Sigmoid colon (tissue), 7 donors: ENCODE measurements around the gene PRIMPOL. TPM values are rescaled to one million over a fixed set of nuclear protein-coding genes. Genes with fewer than 3 reads are reported as not detected.
A peak's percentile ranks its signal among the peaks of the same experiment; 100 is the strongest.

ENCODE experiments used
- DNase-seq: peaks from one replicate; pipeline ENCODE4 v3.0.0-alpha.2; 2019
- H3K27ac ChIP-seq, 4 donors: fragments of 200-600 bp; sonication (generic); one replicate each; pipeline ENCODE4 v1.5.1; 2016 to 2019; ENCODE audit warnings: mild to moderate bottlenecking in 1 of 4
- H3K27me3 ChIP-seq, 3 donors: fragments of 200-600 bp; sonication (generic); one replicate each; pipeline ENCODE4 v1.5.1; 2019; ENCODE audit warnings: mild to moderate bottlenecking in 1 of 3
- H3K36me3 ChIP-seq, 4 donors: fragments of 200-600 bp; sonication (generic); one replicate each; pipeline ENCODE4 v1.5.1; 2016 to 2019
- H3K4me1 ChIP-seq, 4 donors: fragments of 200-600 bp; sonication (generic); one replicate each; pipeline ENCODE4 v1.5.1; 2017 to 2019
- H3K4me3 ChIP-seq, 4 donors: fragments of 200-600 bp; sonication (generic); one replicate each; pipeline ENCODE4 v1.5.1; 2017 to 2019; ENCODE audit warnings: mild to moderate bottlenecking in 2 of 4, moderate library complexity in 1 of 4
- H3K9me3 ChIP-seq, 4 donors: fragments of 200-600 bp in 3 of 4; sonication (generic) in 3 of 4; one replicate each; pipeline versions ENCODE4 v1.5.1 to v1.6.1; 2013 to 2019
- EP300 ChIP-seq, 4 donors: sonication (generic); formaldehyde crosslinking; IDR thresholded peaks; one replicate each; pipeline ENCODE4 v1.6.1; 2017; ENCODE audit warnings: antibody characterized with exemption in 4 of 4
- POLR2A ChIP-seq, 2 donors: fragments of 450-650 bp; IDR thresholded peaks; one replicate each; pipeline ENCODE4 v1.6.1; 2016; ENCODE audit warnings: antibody characterized with exemption in 2 of 2, mild to moderate bottlenecking in 2 of 2, moderate library complexity in 2 of 2
- POLR2AphosphoS5 ChIP-seq, 4 donors: sonication (generic); formaldehyde crosslinking; IDR thresholded peaks; one replicate each; pipeline ENCODE4 v1.6.1; 2017; ENCODE audit warnings: antibody characterized with exemption in 4 of 4
- WGBS, 2 donors: extraction: QIAGEN DNeasy Blood & Tissue Kit; methylation state at CpG; one replicate each; pipeline ENCODE4 v1.1.7; 2013; 5-methylcytosine and 5-hydroxymethylcytosine counted together
- intact Hi-C: fragments of 100-400 bp; cut with DNase I; formaldehyde crosslinking; loops from one replicate; pipeline ENCODE4 v1.15.1; 2023
- polyA plus RNA-seq, 3 donors: library from polyadenylated mRNA; stranded (reverse); fragments of 200-250 nt; gene quantifications; one replicate each; pipeline ENCODE4 v1.2.3, GENCODE V29; 2013
- total RNA-seq, 4 donors: library from RNA; depleted of rRNA; stranded (reverse); fragments of >200 nt; gene quantifications; one replicate each; pipeline ENCODE4 v1.1.0, GENCODE V29; 2016
- TF ChIP-seq, protein P1 (sequence below), 4 experiments: fragments of 450-650 bp in 3 of 4; fragments of 200-600 bp in 1 of 4; IDR thresholded peaks; one replicate each; pipeline ENCODE4 v1.5.1; 2016 to 2019; ENCODE audit warnings: antibody characterized with exemption in 4 of 4, mild to moderate bottlenecking in 3 of 4, moderate library complexity in 2 of 4
- donor health status: healthy with polysubstance abuse.
- donor health status: Bipolar disorder and iron deficiency.
- donor health status: healthy.

Gene PRIMPOL
- total and polyA plus RNA-seq, 7 donors = 12.0 to 67.3 (median 30.5) TPM

DNA sequence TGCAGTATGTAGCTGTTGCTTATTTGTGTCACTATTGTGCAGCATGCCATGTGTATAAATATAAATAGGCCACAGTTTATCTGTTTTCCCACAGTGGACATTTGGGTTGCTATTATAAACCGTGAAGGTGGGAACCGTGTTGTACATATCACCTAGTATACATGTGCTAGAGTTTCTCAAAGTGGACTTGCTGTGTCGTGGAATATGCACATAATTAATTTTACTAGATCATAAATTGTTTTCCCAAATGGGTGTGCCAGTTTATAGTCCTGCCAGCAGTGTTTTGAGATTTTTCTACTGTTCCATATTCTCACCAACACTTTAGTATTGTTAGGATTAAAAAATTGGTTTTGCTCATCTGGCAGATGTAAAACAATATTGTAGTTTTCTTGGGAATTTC is 38.5 kb downstream of the PRIMPOL start:
- intact Hi-C loops = no loop called here
- Histone ChIP-seq H3K27ac (no peak overlapping the region), H3K4me1 (no peaks in the 10 kb centered on the region), H3K4me3 (no peak overlapping the region), H3K27me3 (no peaks in the 10 kb centered on the region), H3K9me3 (no peaks in the 10 kb centered on the region), H3K36me3 (peaks cover 0 to 38% (median 0%) of the 10 kb centered on the region in 4 donors)
- TF ChIP-seq EP300 (IDR thresholded peaks at IDR 0.05) (no peak), POLR2A (IDR thresholded peaks at IDR 0.05) (no peak), POLR2AphosphoS5 (IDR thresholded peaks at IDR 0.05) (no peak)
- TF ChIP-seq, protein P1, sequence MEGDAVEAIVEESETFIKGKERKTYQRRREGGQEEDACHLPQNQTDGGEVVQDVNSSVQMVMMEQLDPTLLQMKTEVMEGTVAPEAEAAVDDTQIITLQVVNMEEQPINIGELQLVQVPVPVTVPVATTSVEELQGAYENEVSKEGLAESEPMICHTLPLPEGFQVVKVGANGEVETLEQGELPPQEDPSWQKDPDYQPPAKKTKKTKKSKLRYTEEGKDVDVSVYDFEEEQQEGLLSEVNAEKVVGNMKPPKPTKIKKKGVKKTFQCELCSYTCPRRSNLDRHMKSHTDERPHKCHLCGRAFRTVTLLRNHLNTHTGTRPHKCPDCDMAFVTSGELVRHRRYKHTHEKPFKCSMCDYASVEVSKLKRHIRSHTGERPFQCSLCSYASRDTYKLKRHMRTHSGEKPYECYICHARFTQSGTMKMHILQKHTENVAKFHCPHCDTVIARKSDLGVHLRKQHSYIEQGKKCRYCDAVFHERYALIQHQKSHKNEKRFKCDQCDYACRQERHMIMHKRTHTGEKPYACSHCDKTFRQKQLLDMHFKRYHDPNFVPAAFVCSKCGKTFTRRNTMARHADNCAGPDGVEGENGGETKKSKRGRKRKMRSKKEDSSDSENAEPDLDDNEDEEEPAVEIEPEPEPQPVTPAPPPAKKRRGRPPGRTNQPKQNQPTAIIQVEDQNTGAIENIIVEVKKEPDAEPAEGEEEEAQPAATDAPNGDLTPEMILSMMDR (IDR thresholded peaks at IDR 0.05) = no peak
- WGBS, 2 donors = 40 to 55% methylated on average over 3 of the region's 3 CpGs
- no peak for DNase-seq

DNA sequence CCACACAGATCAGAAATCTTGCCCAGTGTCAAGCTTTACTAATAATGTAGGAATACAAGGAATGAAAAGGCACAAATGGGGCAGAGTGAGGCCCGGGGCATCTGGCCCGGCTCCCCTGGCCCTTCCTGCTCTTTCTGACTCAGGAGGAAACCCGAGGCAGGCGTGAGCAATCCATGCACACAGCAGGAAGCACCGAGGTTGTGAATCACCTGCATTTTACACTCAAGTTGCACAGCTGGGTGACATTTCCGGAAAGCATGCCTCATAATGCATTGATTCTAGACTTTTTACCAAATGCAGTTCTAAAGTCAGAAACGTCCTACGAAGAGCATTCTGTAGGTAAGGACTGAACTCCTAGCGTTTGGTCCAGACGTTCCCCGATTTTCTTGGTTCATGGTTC is 38.9 kb downstream of the PRIMPOL start:
- Histone ChIP-seq H3K36me3 (peaks cover 0 to 40% (median 0%) of the 10 kb centered on the region in 4 donors), H3K27ac (no peak overlapping the region), H3K4me1 (no peaks in the 10 kb centered on the region), H3K4me3 (no peak overlapping the region), H3K27me3 (no peaks in the 10 kb centered on the region), H3K9me3 (no peaks in the 10 kb centered on the region)
- whole genome bisulfite sequencing, 2 donors = 73 to 86% methylated on average over 11 of the region's 11 CpGs
- intact Hi-C loops = no loop called here
- TF ChIP-seq EP300 (IDR thresholded peaks at IDR 0.05) (no peak), POLR2A (IDR thresholded peaks at IDR 0.05) (no peak), POLR2AphosphoS5 (IDR thresholded peaks at IDR 0.05) (no peak)
- TF ChIP-seq, protein P1 (IDR thresholded peaks at IDR 0.05) = no peak
- DNase-seq = no peak

DNA sequence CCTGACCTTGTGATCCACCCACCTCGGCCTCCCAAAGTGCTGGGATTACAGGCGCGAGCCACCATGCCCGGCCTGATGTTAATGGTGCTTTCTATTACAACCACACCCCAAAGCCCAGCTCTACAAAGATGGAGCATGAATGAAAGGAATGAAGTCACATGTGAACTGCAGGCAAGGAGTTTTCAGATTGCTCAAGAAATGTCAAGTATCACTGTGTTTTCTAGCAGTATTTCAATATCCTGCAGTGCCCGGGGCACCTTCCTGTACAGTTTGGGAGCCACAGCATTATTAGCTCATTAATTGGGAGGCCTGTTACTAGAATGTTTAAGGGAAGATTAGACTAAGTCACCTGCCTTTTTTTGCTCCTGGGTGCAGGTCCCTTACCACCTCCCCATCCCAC is 40.1 kb downstream of the PRIMPOL start:
- Histone ChIP-seq H3K27me3 (no peaks in the 10 kb centered on the region), H3K4me3 (no peak overlapping the region), H3K36me3 (peaks cover 0 to 40% (median 0%) of the 10 kb centered on the region in 4 donors), H3K9me3 (no peaks in the 10 kb centered on the region), H3K4me1 (peaks cover 0 to 6% (median 4%) of the 10 kb centered on the region in 4 donors), H3K27ac (no peak overlapping the region)
- DNase-seq = no peak
- TF ChIP-seq, protein P1 (IDR thresholded peaks at IDR 0.05) = no peak
- TF ChIP-seq POLR2AphosphoS5 (IDR thresholded peaks at IDR 0.05) (no peak), POLR2A (IDR thresholded peaks at IDR 0.05) (no peak), EP300 (IDR thresholded peaks at IDR 0.05) (no peak)
- WGBS, 2 donors = 58 to 77% methylated on average over 5 of the region's 5 CpGs
- intact Hi-C loops = no loop called here

DNA sequence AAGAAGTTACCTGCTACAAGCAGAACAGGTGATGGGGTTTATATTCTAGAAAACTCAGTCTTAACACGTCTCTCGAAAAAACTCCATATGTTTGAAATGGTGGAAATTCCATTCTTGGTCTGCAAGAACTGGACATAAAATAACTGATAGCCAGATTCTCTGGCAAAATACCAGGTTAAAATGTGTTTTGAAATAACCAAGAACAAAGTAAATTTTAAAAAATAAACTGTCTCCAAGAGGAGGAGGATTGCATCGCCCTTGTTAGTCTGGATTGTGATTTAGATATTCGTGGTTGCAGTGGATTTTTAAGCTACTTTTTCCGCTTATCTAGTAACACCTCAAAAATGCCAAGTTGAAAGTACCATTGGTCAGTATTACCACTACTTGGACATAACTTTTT is 43.5 kb downstream of the PRIMPOL start:
- 95 to 96% methylated on average over 5 of the region's 5 CpGs for WGBS, 2 donors
- no peak for DNase-seq
- Histone ChIP-seq H3K4me3 (no peak overlapping the region), H3K36me3 (peaks cover 0 to 23% (median 0%) of the 10 kb centered on the region in 4 donors), H3K27ac (no peak overlapping the region), H3K9me3 (no peaks in the 10 kb centered on the region), H3K27me3 (no peaks in the 10 kb centered on the region), H3K4me1 (peaks cover 0 to 24% (median 19%) of the 10 kb centered on the region in 4 donors)
- TF ChIP-seq, protein P1 (IDR thresholded peaks at IDR 0.05) = no peak
- TF ChIP-seq POLR2A (IDR thresholded peaks at IDR 0.05) (no peak), POLR2AphosphoS5 (IDR thresholded peaks at IDR 0.05) (no peak), EP300 (IDR thresholded peaks at IDR 0.05) (no peak)
- intact Hi-C loops = no loop called here

DNA sequence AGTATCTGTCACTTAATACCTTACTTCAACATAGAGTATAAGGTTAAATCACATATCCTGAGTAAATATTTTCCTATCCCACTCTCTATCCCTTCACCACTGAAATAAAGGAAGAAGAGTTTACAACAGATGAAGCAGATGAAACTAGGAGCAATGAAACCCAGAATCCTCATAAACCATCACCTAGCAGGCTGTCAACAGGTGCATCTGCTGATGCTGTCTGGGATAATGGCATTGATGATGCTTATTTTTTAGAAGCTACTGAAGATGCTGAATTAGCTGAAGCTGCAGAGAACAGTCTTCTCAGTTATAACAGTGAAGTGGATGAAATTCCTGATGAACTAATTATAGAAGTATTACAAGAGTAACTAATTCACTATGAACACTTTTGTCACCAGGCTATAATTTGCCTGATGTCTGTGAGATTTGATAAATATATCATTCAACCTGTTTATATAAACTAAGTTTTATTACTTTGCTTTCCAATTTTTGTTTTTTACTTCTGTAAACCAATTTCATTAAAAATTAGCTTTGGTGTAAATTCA is 44.9 kb downstream of the PRIMPOL start:
- TF ChIP-seq POLR2A (IDR thresholded peaks at IDR 0.05) (no peak), POLR2AphosphoS5 (IDR thresholded peaks at IDR 0.05) (no peak), EP300 (IDR thresholded peaks at IDR 0.05) (no peak)
- TF ChIP-seq, protein P1 (IDR thresholded peaks at IDR 0.05) = no peak
- Histone ChIP-seq H3K4me3 (no peak overlapping the region), H3K9me3 (no peaks in the 10 kb centered on the region), H3K27ac (peak overlapping the region in 1 of 4 donors; percentile 34), H3K27me3 (no peaks in the 10 kb centered on the region), H3K36me3 (peaks cover 0 to 23% (median 0%) of the 10 kb centered on the region in 4 donors), H3K4me1 (peaks cover 0 to 24% (median 19%) of the 10 kb centered on the region in 4 donors)
- intact Hi-C loops = no loop called here
- DNase-seq = no peak
